Activated naive CD4-positive, alpha-beta T cell (primary cell): ENCODE results near the gene PRAMEF17.
"Not testable (repeated sequence)": the region's sequence is repeated elsewhere in the genome, so short reads cannot be mapped to it uniquely, and the experiment has no call there.

Experiments used
- DNase-seq, 4 experiments: peaks; one replicate each; lab custom pipeline; 2025; lab: John Stamatoyannopoulos, UW

Gene PRAMEF17, protein sequence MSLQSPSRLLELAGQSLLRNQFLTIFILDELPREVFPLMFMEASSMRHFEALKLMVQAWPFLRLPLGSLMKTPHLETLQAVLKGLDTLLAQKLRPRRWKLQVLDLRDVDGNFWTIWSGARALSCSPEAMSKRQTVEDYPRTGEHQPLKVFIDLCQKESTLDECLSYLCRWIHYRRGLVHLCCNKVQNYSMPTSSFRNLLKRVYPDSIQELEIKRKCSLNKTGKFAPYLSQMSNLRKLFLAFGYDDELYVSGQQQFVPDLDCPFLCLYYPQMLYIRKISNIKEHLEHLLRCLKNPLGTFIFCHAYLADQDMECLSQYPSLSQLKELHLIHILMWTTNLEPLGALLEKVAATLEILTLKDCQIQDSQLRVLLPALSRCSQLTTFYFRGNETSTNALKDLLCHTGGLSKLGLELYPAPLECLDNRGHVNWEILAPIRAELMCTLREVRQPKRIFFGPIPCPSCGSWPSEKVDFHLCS

DNA sequence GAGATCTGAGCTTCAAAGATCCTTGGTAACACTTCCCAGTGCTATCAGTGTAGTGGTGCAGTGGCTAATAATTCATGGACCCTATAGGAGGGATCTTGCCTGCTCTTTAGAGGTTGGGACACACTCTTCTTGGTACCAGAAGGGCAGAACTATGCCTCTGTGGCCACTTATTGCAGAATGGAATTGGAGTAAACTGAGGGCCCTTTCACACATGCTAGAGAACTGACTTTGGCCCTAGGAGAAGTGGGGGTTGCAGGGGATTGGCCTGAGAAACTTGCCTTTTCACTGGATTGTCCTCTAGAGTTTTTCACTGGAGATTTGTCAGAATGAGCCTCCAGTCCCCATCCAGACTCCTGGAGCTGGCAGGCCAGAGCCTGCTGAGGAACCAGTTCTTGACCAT is at the start of gene PRAMEF17:
Gene PRAMEF17 (plus strand): TSS at position 301 of the 400 bp plus-strand sequence. CDS start 26 bp downstream, at position 327.
- DNase-seq: not testable (repeated sequence)

DNA sequence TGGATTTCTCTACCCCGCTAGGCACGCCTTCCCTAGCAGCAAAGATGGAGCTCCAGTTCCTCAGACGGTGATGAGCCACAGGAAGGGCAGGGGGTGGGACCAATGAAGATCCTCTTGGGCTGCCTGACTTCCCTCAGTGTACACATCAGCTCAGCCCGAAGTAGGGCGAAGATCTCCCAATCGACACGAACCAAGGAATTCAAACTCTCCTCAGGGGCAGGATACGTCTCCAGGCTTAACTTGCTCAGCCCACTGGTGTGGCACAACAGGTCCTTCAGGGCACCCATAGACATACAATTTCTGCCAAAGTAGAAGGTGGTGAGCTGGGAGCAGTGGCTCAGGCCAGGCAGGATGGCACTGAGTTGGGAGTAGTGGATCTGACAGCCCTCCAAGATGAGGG is 46.9 kb upstream of the PRAMEF17 start:
- DNase-seq: not testable (repeated sequence)

DNA sequence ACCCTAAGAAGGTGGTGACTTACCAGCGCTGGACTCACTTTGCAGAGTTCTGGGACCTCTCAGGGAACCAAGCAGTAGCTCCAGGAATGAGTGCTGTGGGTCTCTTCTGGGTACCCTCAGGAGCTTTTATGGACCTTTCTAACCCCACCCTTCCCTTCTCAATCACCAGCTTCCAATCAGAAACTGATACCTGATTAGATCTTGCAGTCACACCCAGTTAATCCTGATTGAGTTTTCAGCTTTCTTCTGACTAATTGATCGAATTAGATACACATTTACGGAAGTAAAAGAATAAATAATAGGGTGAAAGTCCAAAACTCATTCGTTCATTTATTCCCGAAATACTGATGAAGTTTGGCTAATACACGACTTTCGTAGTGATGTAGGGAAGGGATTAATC is 42.4 kb upstream of the PRAMEF17 start, which contains the start of gene PRAMEF14:
Gene PRAMEF14 (minus strand): TSS at position 101 of the 400 bp plus-strand sequence. CDS start 1,820 bp downstream, outside the sequence.
- DNase-seq: not testable (repeated sequence)

DNA sequence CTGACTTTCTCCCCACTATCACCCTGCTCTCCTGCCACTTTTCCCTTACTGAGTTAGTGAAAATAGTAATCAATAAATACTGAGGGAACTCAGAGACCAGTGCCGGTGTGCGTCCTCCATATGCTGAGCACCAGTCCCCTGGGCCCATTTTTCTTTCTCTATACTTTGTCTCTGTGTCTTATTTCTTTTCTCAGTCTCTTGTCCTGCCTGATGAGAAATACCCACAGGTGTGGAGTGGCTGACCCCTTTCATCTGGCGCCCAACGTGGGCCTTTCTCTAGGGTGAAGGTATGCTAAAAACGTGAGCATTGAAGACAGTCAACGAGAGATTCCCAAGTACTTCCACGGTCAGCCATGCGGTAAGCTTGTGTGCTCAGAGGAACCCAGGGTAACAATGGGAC is 36.0 kb upstream of the PRAMEF17 start:
- not testable (repeated sequence) for DNase-seq

DNA sequence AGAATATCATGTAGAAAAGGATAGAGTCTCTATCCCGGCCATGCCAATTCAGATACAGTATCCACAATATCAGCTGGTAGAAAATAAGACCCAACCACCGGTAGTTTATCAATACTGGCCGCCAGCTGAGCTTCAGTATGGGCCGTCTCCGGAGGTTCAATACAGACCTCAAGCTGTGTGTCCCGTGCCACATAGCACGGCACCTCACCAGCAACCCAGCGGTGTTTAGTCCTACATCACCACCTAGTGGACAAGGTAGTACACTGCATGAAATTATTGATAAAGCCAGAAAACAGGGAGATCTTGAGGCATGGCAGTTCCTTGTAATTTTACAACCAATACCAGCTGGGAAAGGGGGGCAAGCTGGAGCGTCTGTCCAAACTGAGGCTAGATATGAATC is 35.0 kb upstream of the PRAMEF17 start:
- DNase-seq: not testable (repeated sequence)

DNA sequence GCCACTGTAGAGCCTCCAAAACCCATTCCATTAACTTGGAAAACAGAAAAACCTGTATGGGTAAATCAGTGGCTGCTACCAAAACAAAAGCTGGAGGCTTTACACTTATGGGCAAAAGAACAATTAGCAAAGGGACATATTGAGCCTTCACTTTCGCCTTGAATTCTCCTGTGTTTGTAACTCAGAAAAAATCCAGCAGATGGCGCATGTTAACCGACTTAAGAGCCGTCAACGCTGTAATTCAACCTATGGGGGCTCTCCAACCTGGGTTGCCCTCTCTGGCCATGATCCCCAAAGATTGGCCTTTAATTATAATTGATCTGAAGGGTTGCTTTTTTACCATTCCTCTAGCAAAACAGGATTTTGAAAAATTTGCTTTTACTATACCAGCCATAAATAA is 32.7 kb upstream of the PRAMEF17 start:
- not testable (repeated sequence) for DNase-seq

DNA sequence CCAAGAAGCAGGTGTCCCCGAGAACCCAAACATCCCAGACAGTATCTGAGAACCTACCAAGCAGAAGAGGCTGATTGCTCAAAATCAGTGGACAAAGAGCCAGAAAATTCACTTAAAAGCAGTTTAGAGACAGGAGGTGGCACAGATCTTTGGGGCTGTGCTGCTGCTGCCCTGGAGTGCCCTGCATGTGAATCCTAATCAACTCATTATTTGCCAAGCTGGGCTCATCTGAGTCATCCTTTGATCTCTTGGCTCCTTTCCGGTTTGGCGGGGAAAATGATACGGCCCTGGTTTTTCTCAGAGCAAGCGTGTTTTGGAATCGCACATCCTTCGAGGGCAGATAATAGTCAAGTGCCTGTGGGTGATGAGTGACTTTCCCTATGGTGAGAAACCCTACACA is 27.1 kb upstream of the PRAMEF17 start:
- DNase-seq: not testable (repeated sequence)

DNA sequence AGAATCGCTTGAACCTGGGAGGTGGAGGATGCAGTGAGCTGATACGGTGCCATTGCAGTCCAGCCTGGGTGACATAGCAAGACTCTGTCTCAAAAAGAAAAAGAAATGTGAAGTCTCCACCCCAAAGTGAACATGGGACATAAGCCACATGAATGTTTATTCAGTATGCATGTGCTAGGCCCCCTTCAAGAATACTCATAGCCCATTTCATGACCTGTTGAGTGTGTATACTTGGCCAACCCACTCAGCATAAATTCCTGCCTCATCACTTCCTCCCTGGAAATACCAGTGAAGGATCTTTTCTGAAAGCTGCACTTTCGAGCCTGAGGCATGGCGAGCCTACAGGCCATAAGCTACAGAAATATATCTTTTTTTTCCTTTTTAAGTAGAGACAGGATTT is 24.5 kb upstream of the PRAMEF17 start:
- DNase-seq: not testable (repeated sequence)

DNA sequence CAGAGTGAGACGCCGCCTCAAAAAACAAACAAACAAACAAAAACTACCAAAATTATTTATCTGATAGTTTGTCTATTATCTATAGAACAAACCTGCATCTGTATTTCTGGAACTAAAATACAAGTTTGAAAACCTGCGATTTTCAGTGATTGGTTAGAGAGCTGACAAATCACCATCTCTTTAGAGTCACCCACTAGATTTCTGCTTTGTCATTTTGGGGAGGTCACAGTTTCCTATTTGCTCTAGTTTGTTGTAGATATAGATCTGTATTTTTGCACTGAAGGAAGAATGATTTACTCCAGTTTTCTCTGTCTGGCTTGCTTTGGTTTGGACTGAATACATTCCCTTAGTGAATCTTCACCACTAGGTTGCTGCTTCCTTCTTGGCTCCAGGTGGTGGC is 22.9 kb upstream of the PRAMEF17 start:
- not testable (repeated sequence) for DNase-seq

DNA sequence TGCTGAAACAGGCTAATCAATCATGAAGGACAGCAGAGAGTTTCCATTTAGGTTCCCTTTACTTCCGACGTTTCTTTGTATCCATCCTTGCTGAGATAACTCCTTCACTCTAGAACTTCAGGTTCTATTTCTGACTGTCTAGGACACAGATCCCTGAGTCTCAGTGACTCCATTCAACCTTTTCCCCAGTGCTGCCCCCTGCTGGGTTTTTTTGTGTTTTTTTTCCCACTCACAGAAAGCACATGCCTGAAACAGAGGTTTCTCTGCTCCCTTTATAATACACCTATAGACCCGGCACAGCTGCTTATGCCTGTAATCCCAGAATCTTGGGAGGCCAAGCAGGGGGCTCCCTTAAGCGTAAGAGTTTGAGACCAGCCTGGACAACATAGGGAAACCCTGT is 20.9 kb upstream of the PRAMEF17 start:
- not testable (repeated sequence) for DNase-seq

DNA sequence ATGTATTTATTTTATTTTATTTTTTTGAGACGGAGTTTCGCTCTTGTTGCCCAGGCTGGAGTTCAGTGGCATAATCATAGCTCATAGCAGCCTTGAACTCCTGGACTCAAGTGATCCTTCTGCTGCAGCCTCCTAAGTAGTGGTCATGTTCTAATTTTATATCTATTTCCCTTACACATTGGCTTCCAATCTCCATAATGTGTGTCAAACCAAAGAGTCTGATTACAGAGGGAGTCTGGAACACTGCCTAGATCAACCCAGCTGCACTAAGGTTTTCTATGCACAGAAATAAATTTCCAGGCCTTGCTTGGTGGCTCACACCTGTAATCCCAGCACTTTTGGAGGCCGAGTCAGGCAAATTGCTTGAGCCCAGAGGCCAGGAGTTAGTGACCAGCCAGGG is 10.4 kb upstream of the PRAMEF17 start:
- DNase-seq: not testable (repeated sequence)

DNA sequence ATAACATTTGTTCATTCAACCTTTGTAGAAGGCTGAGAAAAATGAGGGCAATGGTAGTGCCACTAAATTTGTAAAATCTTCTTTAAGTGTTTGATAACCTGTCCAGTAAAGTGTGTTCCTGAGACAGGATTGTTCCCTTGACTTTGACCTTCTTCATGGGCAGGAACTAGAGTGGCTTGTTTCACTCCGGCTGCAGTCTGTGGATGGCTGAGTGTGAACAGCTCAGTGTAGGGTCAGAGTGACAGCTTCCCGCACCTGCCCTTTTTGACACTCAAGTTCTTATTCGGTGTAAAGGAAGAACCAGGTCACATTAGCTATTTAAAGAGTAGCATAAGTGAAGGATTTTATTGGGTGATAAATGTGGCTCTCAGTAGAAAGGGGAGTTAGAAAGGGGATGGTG is 9.1 kb upstream of the PRAMEF17 start:
- DNase-seq: not testable (repeated sequence)

DNA sequence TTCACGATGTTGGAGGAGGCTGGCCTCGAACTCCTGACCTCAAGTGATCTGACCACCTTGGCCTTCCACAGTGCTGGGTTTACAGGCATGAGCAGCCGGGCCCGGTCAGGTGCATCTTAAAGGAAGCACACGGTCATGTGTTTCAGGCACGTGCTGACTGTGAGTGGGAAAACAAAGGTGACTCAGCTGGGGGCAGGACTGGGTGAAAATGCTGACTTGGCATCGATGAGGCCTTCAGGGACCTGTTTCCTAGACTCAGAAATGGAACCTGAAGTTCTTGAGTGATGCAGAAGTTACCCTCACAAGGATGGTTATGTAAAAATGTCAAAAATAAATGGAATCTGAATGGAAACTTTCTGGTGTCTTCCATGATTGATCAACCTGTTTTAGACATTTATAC is 3.6 kb downstream of the PRAMEF17 start:
- not testable (repeated sequence) for DNase-seq

DNA sequence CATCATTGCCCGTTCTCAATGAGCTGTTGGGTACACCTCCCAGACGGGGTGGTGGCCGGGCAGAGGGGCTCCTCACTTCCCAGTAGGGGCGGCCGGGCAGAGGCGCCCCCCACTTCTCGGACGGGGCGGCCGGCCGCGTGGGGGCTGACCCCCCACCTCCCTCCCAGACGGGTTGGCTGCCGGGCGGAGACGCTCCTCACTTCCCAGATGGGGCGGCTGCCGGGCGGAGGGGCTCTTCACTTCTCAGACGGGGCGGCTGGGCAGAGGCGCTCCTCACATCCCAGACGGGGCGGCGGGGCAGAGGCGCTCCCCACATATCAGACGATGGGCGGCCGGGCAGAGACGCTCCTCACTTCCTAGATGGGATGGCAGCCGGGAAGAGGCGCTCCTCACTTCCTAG is 5.3 kb downstream of the PRAMEF17 start:
- DNase-seq: not testable (repeated sequence)

DNA sequence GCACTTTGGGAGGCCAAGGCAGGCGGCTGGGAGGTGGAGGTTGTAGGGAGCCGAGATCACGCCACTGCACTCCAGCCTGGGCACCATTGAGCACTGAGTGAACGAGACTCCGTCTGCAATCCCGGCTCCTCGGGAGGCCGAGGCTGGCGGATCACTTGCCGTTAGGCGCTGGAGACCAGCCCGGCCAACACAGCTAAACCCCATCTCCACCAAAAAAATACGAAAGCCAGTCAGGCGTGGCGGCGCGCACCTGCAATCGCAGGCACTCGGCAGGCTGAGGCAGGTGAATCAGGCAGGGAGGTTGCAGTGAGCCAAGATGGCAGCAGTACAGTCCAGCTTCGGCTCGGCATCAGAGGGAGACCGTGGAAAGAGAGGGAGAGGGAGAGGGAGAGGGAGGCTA is 5.9 kb downstream of the PRAMEF17 start:
- not testable (repeated sequence) for DNase-seq

DNA sequence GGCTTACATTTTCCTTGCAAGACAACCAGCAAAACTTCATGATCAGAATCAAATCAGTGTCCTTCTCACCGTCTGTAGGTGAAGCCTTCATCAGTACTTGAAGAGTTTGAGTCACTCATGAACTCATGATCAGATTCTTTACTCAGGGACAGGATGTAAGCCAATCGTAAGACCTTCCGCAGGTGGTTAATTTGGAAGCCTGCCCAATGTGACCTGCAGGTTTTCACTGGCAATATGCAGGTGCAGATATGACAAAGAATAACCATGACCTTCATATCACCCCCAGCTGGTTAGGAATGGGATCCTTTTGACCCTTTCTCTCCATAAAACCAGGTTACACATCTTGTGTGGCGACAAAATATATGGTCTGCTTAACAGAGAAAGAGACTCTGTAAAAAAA is 18.4 kb downstream of the PRAMEF17 start:
- DNase-seq: no peak

DNA sequence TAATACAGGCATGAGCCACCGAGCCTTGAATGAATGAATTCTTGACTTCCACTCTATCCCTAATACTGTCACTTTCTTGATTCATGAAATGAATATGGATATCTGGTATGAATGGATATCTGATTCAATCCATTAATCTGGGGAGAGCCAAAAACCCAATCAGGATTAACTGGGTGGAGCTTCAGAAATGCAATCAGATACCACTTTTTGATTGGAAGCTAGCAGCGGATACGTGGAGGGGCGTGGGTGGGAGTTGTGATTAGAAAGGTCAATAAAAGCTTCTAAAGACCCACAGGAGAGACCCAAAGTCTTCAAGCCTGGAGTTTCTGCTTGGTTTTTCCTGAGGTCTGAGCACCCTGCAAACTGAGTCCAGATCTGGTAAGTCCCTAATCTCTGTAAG is 20.7 kb downstream of the PRAMEF17 start, which contains the start of gene PRAMEF20:
Gene PRAMEF20 (plus strand): TSS at position 301 of the 400 bp plus-strand sequence. CDS start 5,905 bp downstream, outside the sequence.
- not testable (repeated sequence) for DNase-seq

DNA sequence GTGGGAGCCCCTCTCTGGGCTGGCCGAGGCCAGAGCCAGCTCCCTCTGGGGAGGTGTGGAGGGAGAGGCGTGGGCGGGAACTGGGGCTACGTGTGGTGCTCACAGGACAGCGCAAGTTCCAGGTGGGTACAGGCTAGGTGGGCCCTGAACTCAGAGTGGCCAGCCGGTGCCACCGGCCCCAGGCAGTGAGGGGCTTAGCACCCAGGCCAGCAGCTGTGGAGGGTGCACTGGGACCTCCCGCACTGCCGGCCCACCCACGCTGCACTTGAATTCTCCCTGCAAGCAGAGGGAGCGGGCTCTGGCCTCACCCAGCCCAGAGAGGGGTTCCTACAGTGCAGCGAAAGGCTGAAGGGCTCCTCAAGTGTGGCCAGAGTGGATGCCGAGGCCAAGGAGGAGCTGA is 41.1 kb downstream of the PRAMEF17 start:
- DNase-seq: no peak

DNA sequence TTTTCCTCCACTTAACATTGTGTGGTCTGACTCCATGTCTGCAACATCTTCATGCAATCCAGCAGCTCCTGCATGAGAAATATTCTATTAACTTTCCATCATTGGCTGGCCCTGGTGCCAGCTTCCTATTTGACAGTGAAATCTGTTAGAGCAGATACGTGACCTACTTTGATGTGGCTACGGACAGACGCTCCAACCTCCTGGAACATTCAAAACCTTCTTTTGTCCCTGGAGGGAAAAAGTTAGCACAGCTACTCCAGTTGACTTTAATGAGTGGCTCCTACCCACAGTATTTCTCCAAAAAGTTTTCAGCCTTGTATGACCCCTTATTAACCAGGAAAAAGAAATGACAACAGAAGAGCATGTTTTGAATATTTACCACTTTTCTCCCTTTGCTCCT is 42.8 kb downstream of the PRAMEF17 start:
- DNase-seq: no peak

DNA sequence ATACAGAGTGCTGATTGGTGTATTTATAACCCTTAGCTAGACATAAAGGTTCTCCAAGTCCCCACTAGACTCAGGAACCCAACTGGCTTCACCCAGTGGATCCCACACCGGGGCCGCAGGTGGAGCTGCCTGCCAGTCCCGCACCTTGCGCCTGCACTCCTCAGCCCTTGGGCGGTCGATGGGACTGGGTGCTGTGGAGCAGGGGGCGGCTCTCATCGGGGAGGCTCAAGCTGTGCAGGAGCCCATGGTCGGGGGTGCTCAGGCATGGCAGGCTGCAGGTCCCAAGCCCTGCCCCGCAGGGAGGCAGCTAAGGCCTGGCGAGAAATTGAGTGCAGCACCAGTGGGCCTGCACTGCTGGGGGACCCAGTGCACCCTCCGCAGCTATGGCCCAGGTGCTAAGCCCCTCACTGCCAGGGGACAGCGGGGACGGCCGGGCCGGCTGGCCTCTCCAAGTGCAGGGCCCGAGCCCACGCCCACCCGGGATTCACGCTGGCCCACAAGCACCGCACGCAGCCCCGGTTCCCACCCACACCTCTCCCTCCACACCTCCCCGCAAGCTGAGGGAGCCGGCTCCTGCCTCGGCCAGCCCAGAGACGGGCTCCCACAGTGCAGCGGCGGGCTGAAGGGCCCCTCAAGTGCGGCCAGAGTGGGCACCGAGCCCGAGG is 44.4 kb downstream of the PRAMEF17 start:
- DNase-seq: not testable (repeated sequence)

DNA sequence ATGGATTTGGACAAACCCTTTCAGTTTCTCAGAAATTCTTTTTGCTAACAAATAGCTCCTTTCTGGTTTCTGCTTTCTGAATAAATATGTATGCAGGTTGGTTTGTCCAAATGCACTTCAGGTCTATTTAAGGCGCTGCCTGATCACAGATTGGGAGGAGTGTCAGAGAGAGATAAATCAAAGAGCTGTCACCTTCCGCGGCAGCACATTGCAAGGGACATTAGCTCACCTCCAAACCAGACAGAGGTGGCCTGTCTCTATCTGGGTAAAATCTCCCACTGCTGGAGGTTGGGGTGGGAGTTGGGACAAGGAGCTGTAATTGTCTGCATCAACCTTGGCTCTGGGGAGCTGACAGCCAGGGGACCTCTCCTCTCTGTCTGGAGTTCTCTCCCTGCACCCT is 46.0 kb downstream of the PRAMEF17 start:
- DNase-seq: no peak

DNA sequence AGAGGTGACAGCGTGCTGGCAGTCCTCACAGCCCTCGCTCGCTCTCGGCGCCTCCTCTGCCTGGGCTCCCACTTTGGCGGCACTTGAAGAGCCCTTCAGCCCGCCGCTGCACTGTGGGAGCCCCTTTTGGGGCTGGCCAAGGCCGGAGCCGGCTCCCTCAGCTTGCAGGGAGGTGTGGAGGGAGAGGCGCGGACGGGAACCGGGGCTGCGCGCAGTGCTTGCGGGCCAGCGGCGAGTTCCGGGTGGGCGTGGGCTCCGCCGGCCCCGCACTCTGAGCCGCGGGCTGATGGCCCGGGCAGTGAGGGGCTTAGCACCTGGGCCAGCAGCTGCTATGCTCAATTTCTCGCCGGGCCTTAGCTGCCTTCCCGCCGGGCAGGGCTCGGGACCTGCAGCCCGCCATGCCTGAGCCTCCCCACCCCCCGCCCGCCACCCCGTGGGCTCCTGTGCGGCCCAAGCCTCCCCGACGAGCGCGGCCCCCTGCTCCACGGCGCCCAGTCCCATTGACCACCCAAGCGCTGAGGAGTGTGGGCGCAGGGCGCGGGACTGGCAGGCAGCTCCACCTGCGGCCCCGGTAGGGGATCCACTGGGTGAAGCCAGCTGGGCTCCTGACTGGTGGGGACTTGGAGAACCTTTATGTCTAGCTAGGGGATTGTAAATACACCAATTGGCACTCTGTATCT is 49.8 kb downstream of the PRAMEF17 start:
- DNase-seq: not testable (repeated sequence)
